Measurements from ENCODE around the gene NSMF. TPM values are rescaled to one million over a fixed set of nuclear protein-coding genes. Genes with fewer than 3 reads are reported as not detected.

Gene NSMF
- total and polyA plus RNA-seq, 2 donors (not counting 1 experiment from before 2014, with no cell fraction given): 28.7 to 59.4 TPM

DNA sequence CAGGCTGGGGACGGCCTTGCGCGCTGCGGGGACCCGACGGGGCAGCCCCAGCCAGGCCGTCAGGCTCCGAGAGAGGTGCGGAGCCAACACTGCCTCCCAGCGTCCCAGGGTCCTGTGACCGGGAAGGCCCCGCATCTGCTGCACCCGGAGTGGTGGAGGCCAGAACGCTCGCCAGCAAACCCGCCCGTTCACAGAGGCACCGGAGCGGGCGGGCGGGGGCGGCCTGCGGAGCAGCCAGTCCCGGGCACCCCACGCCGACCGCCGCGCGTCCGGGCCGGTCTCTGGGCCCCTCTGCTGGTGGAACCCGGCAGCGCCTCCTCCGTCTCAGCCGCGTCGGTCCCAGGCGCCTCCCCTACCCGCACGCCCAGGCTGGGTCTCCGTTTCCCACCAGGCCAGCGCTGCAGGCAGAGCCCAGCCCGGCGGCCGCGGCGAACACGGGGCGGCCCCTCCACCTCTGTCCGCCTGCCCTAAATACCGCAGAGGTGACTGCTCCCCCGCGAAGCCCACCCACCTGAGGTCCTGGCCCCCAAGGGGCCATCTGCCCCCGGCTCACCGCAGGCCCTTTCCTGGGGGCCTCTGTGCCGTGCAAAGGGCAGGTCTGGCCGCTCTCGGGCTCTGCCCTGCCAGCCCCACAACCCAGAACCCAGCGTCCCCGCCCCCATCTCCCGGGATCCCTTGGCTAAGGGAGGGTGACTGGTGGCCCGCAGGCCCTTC, 52.1 kb downstream of the NSMF start:
- peak overlapping the region; percentile 16 for H3K9ac ChIP-seq (ENCODE audit: low read length)
- peak overlapping the region; percentile 77 for H3K4me2 ChIP-seq (replicated peaks; ENCODE audit: low read depth, low read length, poor library complexity, severe bottlenecking)
- peaks cover 0 to 27% (median 10%) of the 10 kb centered on the region in 4 experiments for H3K27me3 ChIP-seq (replicated peaks in 1 of 4; ENCODE audit: control extremely low read depth in 1 of 4, control insufficient read depth in 3 of 4, insufficient read depth in 4 of 4, low read length in 3 of 4)
- Mint-ChIP-seq H3K27me3 (no peaks in the 10 kb centered on the region), H3K9me3 (ENCODE audit: insufficient read depth) (no peaks in the 10 kb centered on the region), H3K4me3 (no peak overlapping the region), H3K4me1 (peaks cover 17% of the 10 kb centered on the region), H3K27ac (no peak overlapping the region)
- peaks cover 41% of the 10 kb centered on the region for H4K20me1 ChIP-seq (ENCODE audit: control insufficient read depth, insufficient read depth, low read length, poor library complexity, severe bottlenecking)
- ChIA-PET CTCF (interaction anchor here (2.5 kb wide), 1 partner anchor 105 kb away, joined by 7 read pairs; the partner anchor contains the start of gene NRARP), POLR2A (no interaction called here)
- TF ChIP-seq, protein P1, sequence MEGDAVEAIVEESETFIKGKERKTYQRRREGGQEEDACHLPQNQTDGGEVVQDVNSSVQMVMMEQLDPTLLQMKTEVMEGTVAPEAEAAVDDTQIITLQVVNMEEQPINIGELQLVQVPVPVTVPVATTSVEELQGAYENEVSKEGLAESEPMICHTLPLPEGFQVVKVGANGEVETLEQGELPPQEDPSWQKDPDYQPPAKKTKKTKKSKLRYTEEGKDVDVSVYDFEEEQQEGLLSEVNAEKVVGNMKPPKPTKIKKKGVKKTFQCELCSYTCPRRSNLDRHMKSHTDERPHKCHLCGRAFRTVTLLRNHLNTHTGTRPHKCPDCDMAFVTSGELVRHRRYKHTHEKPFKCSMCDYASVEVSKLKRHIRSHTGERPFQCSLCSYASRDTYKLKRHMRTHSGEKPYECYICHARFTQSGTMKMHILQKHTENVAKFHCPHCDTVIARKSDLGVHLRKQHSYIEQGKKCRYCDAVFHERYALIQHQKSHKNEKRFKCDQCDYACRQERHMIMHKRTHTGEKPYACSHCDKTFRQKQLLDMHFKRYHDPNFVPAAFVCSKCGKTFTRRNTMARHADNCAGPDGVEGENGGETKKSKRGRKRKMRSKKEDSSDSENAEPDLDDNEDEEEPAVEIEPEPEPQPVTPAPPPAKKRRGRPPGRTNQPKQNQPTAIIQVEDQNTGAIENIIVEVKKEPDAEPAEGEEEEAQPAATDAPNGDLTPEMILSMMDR (IDR thresholded peaks at IDR 0.05): peak; percentile 70
- TF ChIP-seq EZH2 (IDR thresholded peaks at IDR 0.05; ENCODE audit: borderline replicate concordance, insufficient read depth, low read depth, low read length, poor library complexity, severe bottlenecking): no peak
- peak overlapping the region; percentile 33 for H2AFZ ChIP-seq (ENCODE audit: insufficient read depth, low read depth, low read length, poor library complexity, severe bottlenecking)
- H3K36me3 ChIP-seq (replicated peaks in 1 of 2; ENCODE audit: control extremely low read depth in 1 of 2, control insufficient read depth in 1 of 2, extremely low read depth in 1 of 2, insufficient read depth in 2 of 2, low read length in 1 of 2): no peaks in the 10 kb centered on the region
- intact Hi-C loops (cut with micrococcal nuclease): no loop called here
- ATAC-seq (ENCODE audit: low read depth) (peak; percentile 76), DNase-seq (peak; percentile 69)
- H3K4me1 ChIP-seq (ENCODE audit: control insufficient read depth in 2 of 2, insufficient read depth in 2 of 2, low read length in 2 of 2): peaks cover 17 to 23% of the 10 kb centered on the region in 2 donors
- no peak overlapping the region for H3K27ac ChIP-seq (ENCODE audit: low read length in 2 of 2)
- WGBS (ENCODE audit: insufficient coverage): 4% methylated on average over 58 of the region's 63 CpGs
- H3K9me3 ChIP-seq (ENCODE audit: control extremely low read depth in 1 of 3, control insufficient read depth in 2 of 3, insufficient read depth in 1 of 3, low read length in 2 of 3): peaks cover 0 to 12% (median 4%) of the 10 kb centered on the region in 3 donors
- peak overlapping the region in 2 of 5 experiments; percentile 6 to 15 for H3K4me3 ChIP-seq (ENCODE audit: control extremely low read depth in 1 of 5, extremely low read depth in 1 of 5, insufficient read depth in 1 of 5, low read depth in 2 of 5, low read length in 4 of 5)
- H3K79me2 ChIP-seq (ENCODE audit: control insufficient read depth, insufficient read depth, low read length): peaks cover 22% of the 10 kb centered on the region

Data from B cell (primary cell).